ENCODE measurements around the gene NDUFAF4. TPM values are rescaled to one million over a fixed set of nuclear protein-coding genes. Genes with fewer than 3 reads are reported as not detected.

NDUFAF4 gene
- total and polyA plus RNA-seq, 2 of the 13 experiments (the other 11 are each of a cell fraction or from before 2014, with no cell fraction given): 41.3 to 59.7 TPM

DNA sequence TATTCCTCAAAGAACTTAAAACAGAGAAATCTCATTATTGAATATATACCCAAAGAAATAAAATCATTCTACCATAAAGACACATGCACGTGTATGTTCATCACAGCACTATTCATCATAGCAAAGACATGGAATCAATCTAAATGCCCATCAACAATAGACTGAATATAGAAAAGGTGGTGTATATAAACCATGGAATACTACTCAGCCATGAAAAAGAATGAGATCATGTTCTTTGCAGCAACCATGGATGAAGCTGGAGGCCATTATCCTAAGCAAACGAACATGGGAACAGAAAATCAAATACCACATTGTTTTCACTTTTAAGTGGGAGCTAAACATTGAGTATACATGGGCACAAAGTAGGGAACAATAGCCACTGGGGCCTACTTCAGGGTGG lies 48.1 kb downstream of the NDUFAF4 start:
- Histone ChIP-seq H3K4me2 (ENCODE audit: low read depth, low read length) (no peak overlapping the region), H3K27ac (ENCODE audit: extremely low read length, insufficient read depth, low read length) (no peak overlapping the region), H3K4me1 (ENCODE audit: insufficient read depth, low read length) (no peaks in the 10 kb centered on the region), H3K27me3 (ENCODE audit: control insufficient read depth in 1 of 2, insufficient read depth in 2 of 2, low read length in 2 of 2) (no peaks in the 10 kb centered on the region), H2AFZ (ENCODE audit: low read length) (no peak overlapping the region), H3K4me3 (replicated peaks in 1 of 3; ENCODE audit: insufficient read depth in 1 of 3, low read depth in 2 of 3, low read length in 3 of 3) (no peak overlapping the region), H3K79me2 (ENCODE audit: insufficient read depth, low read length) (no peaks in the 10 kb centered on the region), H3K36me3 (replicated peaks in 1 of 2; ENCODE audit: control insufficient read depth in 1 of 2, insufficient read depth in 2 of 2, low read length in 2 of 2) (no peaks in the 10 kb centered on the region), H3K9me3 (ENCODE audit: low read length) (no peaks in the 10 kb centered on the region), H3K9ac (ENCODE audit: insufficient read depth, low read depth, low read length) (no peak overlapping the region), H4K20me1 (ENCODE audit: insufficient read depth, low read length) (no peaks in the 10 kb centered on the region)
- ATAC-seq (no peak), DNase-seq (ENCODE audit: low spot score) (no peak), FAIRE-seq (no peak)
- BruUV-seq (replicated peaks): no TSS peak
- no peak for TF ChIP-seq TBP (CRISPR knock-in tag; IDR thresholded peaks at IDR 0.05)
- no peak for TF ChIP-seq ZFP36L1 (CRISPR knock-in tag; IDR thresholded peaks at IDR 0.05)
- no peak for TF ChIP-seq AKAP8 (CRISPR knock-in tag; IDR thresholded peaks at IDR 0.05)
- no peak for TF ChIP-seq SOX6 (IDR thresholded peaks at IDR 0.05)
- no peak for TF ChIP-seq SOX6 (CRISPR knock-in tag; IDR thresholded peaks at IDR 0.05)
- no peak for TF ChIP-seq ZNF644 (CRISPR knock-in tag; IDR thresholded peaks at IDR 0.05; ENCODE audit: low read depth)
- TF ChIP-seq, protein P1, sequence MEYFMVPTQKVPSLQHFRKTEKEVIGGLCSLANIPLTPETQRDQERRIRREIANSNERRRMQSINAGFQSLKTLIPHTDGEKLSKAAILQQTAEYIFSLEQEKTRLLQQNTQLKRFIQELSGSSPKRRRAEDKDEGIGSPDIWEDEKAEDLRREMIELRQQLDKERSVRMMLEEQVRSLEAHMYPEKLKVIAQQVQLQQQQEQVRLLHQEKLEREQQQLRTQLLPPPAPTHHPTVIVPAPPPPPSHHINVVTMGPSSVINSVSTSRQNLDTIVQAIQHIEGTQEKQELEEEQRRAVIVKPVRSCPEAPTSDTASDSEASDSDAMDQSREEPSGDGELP (IDR thresholded peaks at IDR 0.05; ENCODE audit: borderline replicate concordance, low read depth): no peak
- no peak for TF ChIP-seq ZNF629 (CRISPR knock-in tag; conservative IDR thresholded peaks at IDR 0.05)
- no peak for TF ChIP-seq ZNF674 (CRISPR knock-in tag; IDR thresholded peaks at IDR 0.05; ENCODE audit: low read depth)
- TF ChIP-seq, protein P2, sequence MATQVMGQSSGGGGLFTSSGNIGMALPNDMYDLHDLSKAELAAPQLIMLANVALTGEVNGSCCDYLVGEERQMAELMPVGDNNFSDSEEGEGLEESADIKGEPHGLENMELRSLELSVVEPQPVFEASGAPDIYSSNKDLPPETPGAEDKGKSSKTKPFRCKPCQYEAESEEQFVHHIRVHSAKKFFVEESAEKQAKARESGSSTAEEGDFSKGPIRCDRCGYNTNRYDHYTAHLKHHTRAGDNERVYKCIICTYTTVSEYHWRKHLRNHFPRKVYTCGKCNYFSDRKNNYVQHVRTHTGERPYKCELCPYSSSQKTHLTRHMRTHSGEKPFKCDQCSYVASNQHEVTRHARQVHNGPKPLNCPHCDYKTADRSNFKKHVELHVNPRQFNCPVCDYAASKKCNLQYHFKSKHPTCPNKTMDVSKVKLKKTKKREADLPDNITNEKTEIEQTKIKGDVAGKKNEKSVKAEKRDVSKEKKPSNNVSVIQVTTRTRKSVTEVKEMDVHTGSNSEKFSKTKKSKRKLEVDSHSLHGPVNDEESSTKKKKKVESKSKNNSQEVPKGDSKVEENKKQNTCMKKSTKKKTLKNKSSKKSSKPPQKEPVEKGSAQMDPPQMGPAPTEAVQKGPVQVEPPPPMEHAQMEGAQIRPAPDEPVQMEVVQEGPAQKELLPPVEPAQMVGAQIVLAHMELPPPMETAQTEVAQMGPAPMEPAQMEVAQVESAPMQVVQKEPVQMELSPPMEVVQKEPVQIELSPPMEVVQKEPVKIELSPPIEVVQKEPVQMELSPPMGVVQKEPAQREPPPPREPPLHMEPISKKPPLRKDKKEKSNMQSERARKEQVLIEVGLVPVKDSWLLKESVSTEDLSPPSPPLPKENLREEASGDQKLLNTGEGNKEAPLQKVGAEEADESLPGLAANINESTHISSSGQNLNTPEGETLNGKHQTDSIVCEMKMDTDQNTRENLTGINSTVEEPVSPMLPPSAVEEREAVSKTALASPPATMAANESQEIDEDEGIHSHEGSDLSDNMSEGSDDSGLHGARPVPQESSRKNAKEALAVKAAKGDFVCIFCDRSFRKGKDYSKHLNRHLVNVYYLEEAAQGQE (IDR thresholded peaks at IDR 0.05; ENCODE audit: borderline replicate concordance in 1 of 2, low read depth in 1 of 2, low read length in 2 of 2): no peak
- no peak for TF ChIP-seq ZMYM3 (CRISPR knock-in tag; IDR thresholded peaks at IDR 0.05)
- no peak for TF ChIP-seq CENPT (CRISPR knock-in tag; IDR thresholded peaks at IDR 0.05; ENCODE audit: low read depth)
- no peak for TF ChIP-seq MATR3 (CRISPR knock-in tag; IDR thresholded peaks at IDR 0.05)
- no peak for TF ChIP-seq CEBPG (CRISPR knock-in tag; IDR thresholded peaks at IDR 0.05)
- no peak for TF ChIP-seq ZNF562 (CRISPR knock-in tag; IDR thresholded peaks at IDR 0.05; ENCODE audit: borderline replicate concordance)
- ChIA-PET POLR2A (no interaction called here), CTCF (ENCODE audit: low intra/inter-chr PET ratio, low total read pairs) (no interaction called here)
- WGBS (ENCODE audit: low lambda C conversion rate): 2% methylated on average over 2 of the region's 2 CpGs
- intact Hi-C loops (cut with micrococcal nuclease; ENCODE audit: unreplicated experiment): no loop called here
- in situ Hi-C loops (cut with HindIII; ENCODE audit: extremely low pct_ligation_motif_present, low pct_unique_long_range_greater_than_20kb): no loop called here

All from HepG2 (cell line).